ENCODE data around the gene GRM2. TPM values are rescaled to one million over a fixed set of nuclear protein-coding genes. Genes with fewer than 3 reads are reported as not detected.

The GRM2 gene
- total RNA-seq, 2 experiments from 2014 or later = 0.07 TPM; not detected in 1

DNA sequence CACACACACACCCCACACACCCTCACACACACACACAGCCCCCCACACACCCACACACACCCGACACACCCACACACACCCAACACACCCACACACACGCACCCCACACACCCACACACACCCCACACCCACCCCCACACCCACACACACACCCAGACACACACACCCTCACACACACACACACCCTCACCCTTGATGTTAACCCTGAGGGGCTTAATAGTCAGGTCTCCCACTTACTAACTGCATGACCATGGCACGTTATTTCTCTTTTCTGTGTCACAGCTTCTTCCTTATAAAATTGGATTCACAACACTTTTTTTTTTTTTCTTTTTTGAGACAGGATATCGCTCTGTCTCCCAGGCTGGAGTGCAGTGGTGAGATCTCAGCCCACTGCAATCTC lies 2.8 kb downstream of the GRM2 start:
- no peaks in the 10 kb centered on the region for H3K27me3 Mint-ChIP-seq (ENCODE audit: low read depth)
- peaks cover 12% of the 10 kb centered on the region for H3K4me1 Mint-ChIP-seq (ENCODE audit: low read depth)
- DNase-seq = no peak
- no peaks in the 10 kb centered on the region for H3K36me3 Mint-ChIP-seq (ENCODE audit: low read depth)
- no peaks in the 10 kb centered on the region for H3K9me3 Mint-ChIP-seq
- CTCF ChIA-PET = interaction anchor here (0.6 to 2.3 kb wide), 3 partner anchors 23 to 1021 kb away, joined by 3 to 10 read pairs (median 3); no protein-coding TSS in a partner anchor
- intact Hi-C loops (cut with micrococcal nuclease) = no loop called here
- H3K27ac Mint-ChIP-seq = no peak overlapping the region
- no peak overlapping the region for H3K4me3 Mint-ChIP-seq

DNA sequence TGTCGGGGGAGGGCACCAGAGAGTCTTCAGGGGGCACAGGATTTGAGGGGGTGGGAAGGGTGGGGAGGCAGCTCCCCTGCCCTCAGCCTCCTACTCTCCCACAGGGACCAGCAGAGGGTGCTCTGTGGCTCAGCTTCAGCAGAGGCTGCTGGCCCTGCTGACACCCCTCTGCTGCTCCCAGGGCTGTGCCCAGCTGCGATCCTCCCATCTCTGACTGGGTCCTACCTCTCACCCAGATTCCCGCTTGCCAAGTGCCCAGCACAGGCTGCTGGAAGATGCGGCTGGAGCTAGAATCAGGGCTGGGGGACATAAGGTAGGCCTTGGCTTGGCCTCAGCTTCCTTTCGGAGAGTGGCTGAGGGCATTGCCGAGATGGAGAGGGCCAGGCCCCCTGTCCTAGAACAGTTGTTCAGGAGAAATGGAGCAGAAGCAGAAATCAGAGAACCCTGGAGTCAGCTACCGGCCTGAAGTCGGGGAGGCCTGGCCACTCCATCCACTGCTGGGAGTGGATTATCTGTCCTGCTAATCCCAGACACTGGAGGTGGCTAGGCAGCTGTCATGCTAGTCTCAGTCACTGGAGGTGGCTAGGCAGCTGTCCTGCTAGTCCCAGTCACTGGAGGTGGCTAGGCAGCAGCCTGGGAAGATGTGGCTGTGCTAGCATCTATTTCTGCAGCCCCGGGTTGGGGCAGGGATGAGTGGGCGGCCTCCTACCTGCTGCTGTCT lies 3.9 kb downstream of the GRM2 start:
- peak; percentile 23 for DNase-seq
- intact Hi-C loops (cut with micrococcal nuclease) = no loop called here

DNA sequence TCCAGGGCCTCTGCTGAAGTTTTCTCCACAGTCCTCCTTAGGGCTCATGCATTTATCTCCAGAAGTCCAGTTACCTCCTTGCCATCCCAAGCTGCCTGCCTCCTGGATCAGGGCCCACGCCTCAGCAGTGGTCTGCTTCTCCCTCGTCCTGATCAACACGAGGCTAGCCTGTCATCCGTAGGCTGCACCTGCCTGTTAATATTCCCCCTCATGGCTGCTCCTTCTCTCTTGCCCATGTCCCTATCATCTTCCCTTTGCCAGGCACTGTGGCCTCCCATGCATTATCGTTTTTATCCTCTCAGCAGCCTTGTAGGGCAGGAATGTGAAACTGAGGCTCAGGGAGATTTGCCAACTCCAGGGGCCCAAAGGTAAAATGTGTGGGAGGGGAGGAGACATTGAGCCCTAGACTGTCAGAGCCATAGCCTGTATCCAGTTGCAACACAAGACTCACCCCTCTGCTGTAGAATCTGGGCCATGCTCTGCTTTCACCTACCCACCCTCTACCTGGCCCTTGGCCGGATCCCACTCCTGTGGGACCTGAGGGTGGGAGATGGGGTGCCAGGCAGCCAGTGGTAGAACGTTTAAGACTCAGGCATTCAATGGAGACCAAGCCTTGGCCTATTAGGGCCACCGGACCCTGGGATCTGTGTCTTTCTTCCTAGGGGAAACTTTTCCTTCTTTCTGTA lies 4.6 kb downstream of the GRM2 start:
- H3K4me3 Mint-ChIP-seq = no peak overlapping the region
- H3K36me3 Mint-ChIP-seq (ENCODE audit: low read depth) = no peaks in the 10 kb centered on the region
- no peak overlapping the region for H3K27ac Mint-ChIP-seq
- intact Hi-C loops (cut with micrococcal nuclease) = no loop called here
- no peaks in the 10 kb centered on the region for H3K9me3 Mint-ChIP-seq
- DNase-seq = no peak
- CTCF ChIA-PET = interaction anchor here (0.6 to 2.3 kb wide), 2 partner anchors 87 to 467 kb away, joined by 4 to 10 read pairs; no protein-coding TSS in a partner anchor
- no peaks in the 10 kb centered on the region for H3K27me3 Mint-ChIP-seq (ENCODE audit: low read depth)
- H3K4me1 Mint-ChIP-seq (ENCODE audit: low read depth) = peaks cover 7% of the 10 kb centered on the region

More for the DNA sequence above, 3.9 kb downstream of the GRM2 start:
- CTCF ChIA-PET = interaction anchor here (0.6 to 2.3 kb wide), 2 partner anchors 87 to 466 kb away, joined by 4 to 10 read pairs; no protein-coding TSS in a partner anchor
- Mint-ChIP-seq H3K36me3 (ENCODE audit: low read depth) (no peaks in the 10 kb centered on the region), H3K4me1 (ENCODE audit: low read depth) (peaks cover 12% of the 10 kb centered on the region), H3K4me3 (no peak overlapping the region), H3K27me3 (ENCODE audit: low read depth) (no peaks in the 10 kb centered on the region), H3K27ac (no peak overlapping the region), H3K9me3 (no peaks in the 10 kb centered on the region)

DNA sequence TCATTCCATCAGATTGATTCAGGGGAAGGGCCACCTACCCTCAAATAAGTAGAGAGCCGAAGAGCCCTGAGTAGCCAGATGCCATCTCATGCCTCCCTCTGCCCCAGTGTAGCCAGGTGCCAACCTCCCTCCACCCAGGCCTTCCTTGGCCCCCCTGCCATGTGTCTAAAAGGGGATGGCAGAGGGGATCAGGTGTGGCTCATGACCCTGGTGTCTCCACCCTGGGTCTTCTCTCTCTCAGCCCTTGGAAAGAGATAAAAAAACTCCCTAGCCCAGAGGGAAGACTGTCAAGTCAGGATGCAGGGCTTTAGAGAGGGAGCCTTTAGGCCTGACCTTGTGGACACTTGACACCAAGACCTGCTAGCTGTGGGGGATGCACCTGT lies 5.2 kb downstream of the GRM2 start:
- peaks cover 7% of the 10 kb centered on the region for H3K4me1 Mint-ChIP-seq (ENCODE audit: low read depth)
- H3K9me3 Mint-ChIP-seq = no peaks in the 10 kb centered on the region
- H3K27me3 Mint-ChIP-seq (ENCODE audit: low read depth) = no peaks in the 10 kb centered on the region
- no peaks in the 10 kb centered on the region for H3K36me3 Mint-ChIP-seq (ENCODE audit: low read depth)
- CTCF ChIA-PET = no interaction called here
- H3K4me3 Mint-ChIP-seq = no peak overlapping the region
- intact Hi-C loops (cut with micrococcal nuclease) = no loop called here
- no peak overlapping the region for H3K27ac Mint-ChIP-seq
- no peak for DNase-seq

DNA sequence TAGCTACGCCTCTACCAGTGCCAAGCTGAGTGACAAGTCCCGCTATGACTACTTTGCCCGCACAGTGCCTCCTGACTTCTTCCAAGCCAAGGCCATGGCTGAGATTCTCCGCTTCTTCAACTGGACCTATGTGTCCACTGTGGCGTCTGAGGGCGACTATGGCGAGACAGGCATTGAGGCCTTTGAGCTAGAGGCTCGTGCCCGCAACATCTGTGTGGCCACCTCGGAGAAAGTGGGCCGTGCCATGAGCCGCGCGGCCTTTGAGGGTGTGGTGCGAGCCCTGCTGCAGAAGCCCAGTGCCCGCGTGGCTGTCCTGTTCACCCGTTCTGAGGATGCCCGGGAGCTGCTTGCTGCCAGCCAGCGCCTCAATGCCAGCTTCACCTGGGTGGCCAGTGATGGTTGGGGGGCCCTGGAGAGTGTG lies 5.7 kb downstream of the GRM2 start:
- CTCF ChIA-PET = interaction anchor here (1.3 kb wide), 1 partner anchor 30 kb away, joined by 3 read pairs; no protein-coding TSS in a partner anchor
- no peaks in the 10 kb centered on the region for H3K27me3 Mint-ChIP-seq (ENCODE audit: low read depth)
- H3K4me1 Mint-ChIP-seq (ENCODE audit: low read depth) = peaks cover 3% of the 10 kb centered on the region
- no peak overlapping the region for H3K27ac Mint-ChIP-seq
- H3K4me3 Mint-ChIP-seq = no peak overlapping the region
- no peaks in the 10 kb centered on the region for H3K9me3 Mint-ChIP-seq
- intact Hi-C loops (cut with micrococcal nuclease) = no loop called here
- DNase-seq = no peak
- H3K36me3 Mint-ChIP-seq (ENCODE audit: low read depth) = no peaks in the 10 kb centered on the region

DNA sequence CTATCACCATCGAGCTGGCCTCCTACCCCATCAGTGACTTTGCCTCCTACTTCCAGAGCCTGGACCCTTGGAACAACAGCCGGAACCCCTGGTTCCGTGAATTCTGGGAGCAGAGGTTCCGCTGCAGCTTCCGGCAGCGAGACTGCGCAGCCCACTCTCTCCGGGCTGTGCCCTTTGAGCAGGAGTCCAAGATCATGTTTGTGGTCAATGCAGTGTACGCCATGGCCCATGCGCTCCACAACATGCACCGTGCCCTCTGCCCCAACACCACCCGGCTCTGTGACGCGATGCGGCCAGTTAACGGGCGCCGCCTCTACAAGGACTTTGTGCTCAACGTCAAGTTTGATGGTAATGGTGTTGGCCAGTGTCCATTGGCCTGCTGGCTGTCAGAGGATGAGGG lies 6.1 kb downstream of the GRM2 start:
- H3K9me3 Mint-ChIP-seq = no peaks in the 10 kb centered on the region
- H3K27me3 Mint-ChIP-seq (ENCODE audit: low read depth) = no peaks in the 10 kb centered on the region
- H3K27ac Mint-ChIP-seq = no peak overlapping the region
- no peak for DNase-seq
- intact Hi-C loops (cut with micrococcal nuclease) = no loop called here
- no peak overlapping the region for H3K4me3 Mint-ChIP-seq
- no peaks in the 10 kb centered on the region for H3K36me3 Mint-ChIP-seq (ENCODE audit: low read depth)
- H3K4me1 Mint-ChIP-seq (ENCODE audit: low read depth) = peaks cover 3% of the 10 kb centered on the region
- CTCF ChIA-PET = interaction anchor here (1.3 kb wide), 1 partner anchor 31 kb away, joined by 3 read pairs; no protein-coding TSS in a partner anchor

DNA sequence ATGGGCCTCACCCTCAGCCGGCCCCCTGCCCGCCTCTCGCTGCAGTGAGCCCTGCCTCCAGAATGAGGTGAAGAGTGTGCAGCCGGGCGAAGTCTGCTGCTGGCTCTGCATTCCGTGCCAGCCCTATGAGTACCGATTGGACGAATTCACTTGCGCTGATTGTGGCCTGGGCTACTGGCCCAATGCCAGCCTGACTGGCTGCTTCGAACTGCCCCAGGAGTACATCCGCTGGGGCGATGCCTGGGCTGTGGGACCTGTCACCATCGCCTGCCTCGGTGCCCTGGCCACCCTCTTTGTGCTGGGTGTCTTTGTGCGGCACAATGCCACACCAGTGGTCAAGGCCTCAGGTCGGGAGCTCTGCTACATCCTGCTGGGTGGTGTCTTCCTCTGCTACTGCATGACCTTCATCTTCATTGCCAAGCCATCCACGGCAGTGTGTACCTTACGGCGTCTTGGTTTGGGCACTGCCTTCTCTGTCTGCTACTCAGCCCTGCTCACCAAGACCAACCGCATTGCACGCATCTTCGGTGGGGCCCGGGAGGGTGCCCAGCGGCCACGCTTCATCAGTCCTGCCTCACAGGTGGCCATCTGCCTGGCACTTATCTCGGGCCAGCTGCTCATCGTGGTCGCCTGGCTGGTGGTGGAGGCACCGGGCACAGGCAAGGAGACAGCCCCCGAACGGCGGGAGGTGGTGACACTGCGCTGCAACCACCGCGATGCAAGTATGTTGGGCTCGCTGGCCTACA lies 8.5 kb downstream of the GRM2 start:
- Mint-ChIP-seq H3K9me3 (no peaks in the 10 kb centered on the region), H3K4me1 (ENCODE audit: low read depth) (peaks cover 10% of the 10 kb centered on the region), H3K27ac (no peak overlapping the region), H3K4me3 (no peak overlapping the region), H3K36me3 (ENCODE audit: low read depth) (no peaks in the 10 kb centered on the region), H3K27me3 (ENCODE audit: low read depth) (no peaks in the 10 kb centered on the region)
- intact Hi-C loops (cut with micrococcal nuclease) = no loop called here
- DNase-seq = no peak
- CTCF ChIA-PET = interaction anchor here (1.3 to 2.2 kb wide), 2 partner anchors 11 to 85 kb away, joined by 3 to 9 read pairs; no protein-coding TSS in a partner anchor

DNA sequence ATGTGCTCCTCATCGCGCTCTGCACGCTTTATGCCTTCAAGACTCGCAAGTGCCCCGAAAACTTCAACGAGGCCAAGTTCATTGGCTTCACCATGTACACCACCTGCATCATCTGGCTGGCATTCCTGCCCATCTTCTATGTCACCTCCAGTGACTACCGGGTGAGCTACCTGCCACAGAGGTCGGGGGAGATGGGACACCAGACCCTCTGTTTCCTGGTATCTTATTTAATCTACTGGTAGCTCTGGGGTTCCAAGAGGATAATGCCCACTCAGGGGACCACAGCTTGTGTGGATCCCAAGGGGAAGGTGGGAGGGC lies 9.1 kb downstream of the GRM2 start:
- no peak overlapping the region for H3K27ac Mint-ChIP-seq
- H3K27me3 Mint-ChIP-seq (ENCODE audit: low read depth) = no peaks in the 10 kb centered on the region
- no peak for DNase-seq
- no peaks in the 10 kb centered on the region for H3K36me3 Mint-ChIP-seq (ENCODE audit: low read depth)
- intact Hi-C loops (cut with micrococcal nuclease) = no loop called here
- no peak overlapping the region for H3K4me3 Mint-ChIP-seq
- CTCF ChIA-PET = interaction anchor here (1.3 to 2.2 kb wide), 2 partner anchors 11 to 85 kb away, joined by 3 to 9 read pairs; no protein-coding TSS in a partner anchor
- H3K4me1 Mint-ChIP-seq (ENCODE audit: low read depth) = peaks cover 15% of the 10 kb centered on the region
- no peaks in the 10 kb centered on the region for H3K9me3 Mint-ChIP-seq

DNA sequence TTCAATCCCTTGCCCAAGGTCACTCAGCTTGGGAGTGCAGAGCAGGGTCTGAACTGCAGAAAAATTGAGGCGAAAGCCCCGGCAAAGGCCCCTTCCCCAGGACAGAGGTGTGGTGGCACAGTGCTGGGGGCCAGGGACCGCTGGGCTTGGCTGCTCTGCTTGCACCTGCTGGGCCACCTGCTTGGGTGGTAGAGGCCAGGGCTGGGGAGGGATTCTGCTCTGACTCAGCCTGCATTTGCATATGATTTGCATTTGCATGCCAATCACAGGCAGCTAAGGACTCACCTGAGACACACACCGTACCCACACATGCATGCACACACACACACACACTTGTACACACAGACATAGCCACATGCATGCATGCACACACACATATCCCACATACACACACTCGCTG lies 9.9 kb downstream of the GRM2 start:
- H3K4me1 Mint-ChIP-seq (ENCODE audit: low read depth) = peaks cover 22% of the 10 kb centered on the region
- no peaks in the 10 kb centered on the region for H3K9me3 Mint-ChIP-seq
- intact Hi-C loops (cut with micrococcal nuclease) = no loop called here
- no peak overlapping the region for H3K27ac Mint-ChIP-seq
- DNase-seq = no peak
- CTCF ChIA-PET = interaction anchor here (1.3 to 5.1 kb wide), 3 partner anchors 10 to 84 kb away, joined by 3 to 38 read pairs (median 9); no protein-coding TSS in a partner anchor
- H3K4me3 Mint-ChIP-seq = no peak overlapping the region
- H3K36me3 Mint-ChIP-seq (ENCODE audit: low read depth) = no peaks in the 10 kb centered on the region
- no peaks in the 10 kb centered on the region for H3K27me3 Mint-ChIP-seq (ENCODE audit: low read depth)

DNA sequence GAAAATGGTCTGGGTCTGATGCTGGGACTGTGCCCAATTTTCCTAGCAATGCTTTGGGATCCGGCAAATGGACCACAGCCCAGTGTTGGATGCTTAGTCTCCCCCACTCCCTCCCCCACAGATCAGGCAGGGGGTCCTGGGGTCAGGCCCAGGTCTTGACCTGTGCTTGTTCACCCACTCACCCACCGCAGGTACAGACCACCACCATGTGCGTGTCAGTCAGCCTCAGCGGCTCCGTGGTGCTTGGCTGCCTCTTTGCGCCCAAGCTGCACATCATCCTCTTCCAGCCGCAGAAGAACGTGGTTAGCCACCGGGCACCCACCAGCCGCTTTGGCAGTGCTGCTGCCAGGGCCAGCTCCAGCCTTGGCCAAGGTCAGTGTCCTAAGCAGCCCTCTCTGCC lies 10.6 kb downstream of the GRM2 start:
- H3K27me3 Mint-ChIP-seq (ENCODE audit: low read depth) = no peaks in the 10 kb centered on the region
- H3K27ac Mint-ChIP-seq = no peak overlapping the region
- DNase-seq = no peak
- CTCF ChIA-PET = interaction anchor here (2.2 to 5.1 kb wide), 2 partner anchors 80 to 83 kb away, joined by 9 to 38 read pairs; no protein-coding TSS in a partner anchor
- no peak overlapping the region for H3K4me3 Mint-ChIP-seq
- intact Hi-C loops (cut with micrococcal nuclease) = no loop called here
- H3K4me1 Mint-ChIP-seq (ENCODE audit: low read depth) = peaks cover 26% of the 10 kb centered on the region
- peaks cover under 1% of the 10 kb centered on the region for H3K9me3 Mint-ChIP-seq
- no peaks in the 10 kb centered on the region for H3K36me3 Mint-ChIP-seq (ENCODE audit: low read depth)

DNA sequence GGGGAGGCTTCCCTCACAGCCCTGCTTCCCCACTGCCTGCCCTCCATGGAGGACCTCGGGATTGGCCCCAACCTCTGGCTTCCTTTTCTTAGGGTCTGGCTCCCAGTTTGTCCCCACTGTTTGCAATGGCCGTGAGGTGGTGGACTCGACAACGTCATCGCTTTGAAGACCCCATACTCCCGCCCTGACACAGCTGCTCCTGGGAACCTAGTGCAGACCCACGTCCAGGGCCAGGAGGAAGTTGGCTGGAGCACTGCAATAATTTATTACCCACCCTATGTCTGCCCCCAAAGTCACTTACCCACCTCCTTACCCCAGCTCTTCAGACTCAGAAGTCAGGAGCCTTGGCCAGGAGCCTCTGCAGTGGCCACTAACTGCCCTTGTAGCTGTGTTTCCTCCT lies 11.1 kb downstream of the GRM2 start:
- Mint-ChIP-seq H3K9me3 (peaks cover 1% of the 10 kb centered on the region), H3K36me3 (ENCODE audit: low read depth) (no peaks in the 10 kb centered on the region), H3K4me3 (no peak overlapping the region), H3K27me3 (ENCODE audit: low read depth) (no peaks in the 10 kb centered on the region), H3K4me1 (ENCODE audit: low read depth) (peaks cover 27% of the 10 kb centered on the region), H3K27ac (no peak overlapping the region)
- DNase-seq = no peak
- CTCF ChIA-PET = interaction anchor here (5.1 kb wide), 1 partner anchor 79 kb away, joined by 38 read pairs; no protein-coding TSS in a partner anchor
- intact Hi-C loops (cut with micrococcal nuclease) = no loop called here
